SW480 (cell line): Measurements from ENCODE around the gene CCDC17.
"Not testable (repeated sequence)": the region's sequence is repeated elsewhere in the genome, so short reads cannot be mapped to it uniquely, and the experiment has no call there.

Experiments used
- DNase-seq: peaks from one replicate; pipeline ENCODE4 v3.0.0-alpha.2; 2016; ENCODE audit warnings: low spot score

Gene CCDC17

GRCh38 chr1:45621895-45622523 lies 1.8 kb downstream of the CCDC17 start:
- DNase-seq: no peak

DNA sequence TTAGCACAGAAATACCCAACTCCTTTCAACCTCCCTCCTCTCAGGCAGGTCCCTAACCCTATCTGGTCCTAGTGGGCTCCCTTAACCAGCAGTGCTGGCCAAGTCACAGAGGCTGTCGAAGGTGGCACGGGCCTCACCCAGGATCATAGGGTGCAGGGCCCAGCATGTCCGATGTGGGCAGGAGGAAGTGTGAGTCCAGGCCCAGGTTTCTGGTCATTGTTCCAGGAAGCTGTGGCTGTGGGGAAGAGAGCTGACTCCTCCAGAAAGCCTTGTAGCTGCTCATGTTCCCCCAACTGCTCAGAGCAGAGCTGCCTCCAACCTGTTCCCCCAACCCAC lies 2.4 kb downstream of the CCDC17 start:
- no peak for DNase-seq

- DNase-seq: no peak
Measured at GRCh38 chr1:45620588-45621500, 3.0 kb downstream of the CCDC17 start.

GRCh38 chr1:45619149-45619921 lies 4.5 kb downstream of the CCDC17 start:
- no peak for DNase-seq

DNA sequence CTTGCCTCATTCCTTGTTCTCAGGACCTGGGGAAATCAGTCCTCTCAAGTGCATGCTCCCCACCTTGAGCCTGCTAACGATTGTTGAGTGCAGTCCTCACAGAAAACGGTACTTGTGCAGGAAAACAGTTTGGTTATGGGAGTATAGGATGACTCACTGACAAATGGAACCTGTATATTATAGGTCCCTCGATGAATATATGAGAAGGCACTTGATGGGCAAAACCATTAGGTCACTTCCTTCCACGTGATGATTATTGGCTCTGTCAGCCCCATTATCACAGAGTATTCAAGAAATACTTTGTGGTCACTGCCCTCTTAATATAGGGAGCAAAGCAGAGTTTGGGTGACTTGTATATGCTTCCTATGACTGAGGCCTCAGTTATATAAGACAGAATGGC lies 6.2 kb downstream of the CCDC17 start:
- DNase-seq: no peak

DNA sequence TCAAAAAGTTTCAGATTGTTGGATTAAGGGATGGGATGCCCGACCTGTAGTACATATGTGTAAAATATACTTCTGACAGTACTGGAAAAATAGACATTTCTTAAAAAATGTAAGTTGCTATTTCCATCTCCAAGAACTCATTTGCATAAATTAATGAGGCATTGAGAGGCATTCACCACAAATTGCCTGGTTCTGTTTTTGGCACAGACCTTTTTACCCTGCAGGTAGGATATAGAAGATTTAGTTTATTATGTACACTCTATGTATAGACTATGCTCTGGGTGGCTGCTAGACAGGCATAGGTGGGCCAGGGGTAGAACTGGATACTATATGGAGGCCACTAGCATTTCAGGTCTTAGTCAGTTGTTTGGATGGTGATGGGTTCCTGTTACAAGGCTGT lies 8.0 kb downstream of the CCDC17 start:
- no peak for DNase-seq

DNA sequence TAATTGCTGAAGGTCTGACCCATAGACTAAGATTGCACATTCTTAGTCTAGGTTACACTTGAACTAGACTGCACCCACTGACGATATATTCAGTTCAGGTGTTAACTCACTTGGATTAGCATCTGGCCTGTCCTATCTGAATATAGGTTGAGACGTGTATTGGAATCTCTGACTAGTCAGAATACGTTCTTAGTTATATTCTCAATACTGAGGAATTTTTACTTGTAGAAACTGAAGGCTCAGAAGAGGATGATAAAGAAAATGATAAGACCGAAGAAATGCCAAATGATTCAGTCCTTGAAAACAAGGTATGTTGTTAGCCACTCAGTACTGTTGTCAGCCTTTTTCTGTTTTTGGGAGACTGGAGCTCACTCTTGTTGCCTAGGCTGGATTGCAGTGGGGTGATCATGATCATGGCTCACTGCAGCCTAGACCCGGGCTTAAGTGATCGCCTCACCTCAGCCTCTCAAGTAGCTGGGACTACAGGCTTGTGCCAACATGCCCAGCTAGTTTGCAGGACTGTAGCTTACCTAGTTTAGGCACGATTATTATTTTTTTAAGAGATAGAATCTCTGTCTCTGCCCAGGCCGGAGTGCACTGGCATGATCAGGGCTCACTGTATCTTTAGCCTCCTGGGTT lies 10.8 kb downstream of the CCDC17 start:
- no peak for DNase-seq

DNA sequence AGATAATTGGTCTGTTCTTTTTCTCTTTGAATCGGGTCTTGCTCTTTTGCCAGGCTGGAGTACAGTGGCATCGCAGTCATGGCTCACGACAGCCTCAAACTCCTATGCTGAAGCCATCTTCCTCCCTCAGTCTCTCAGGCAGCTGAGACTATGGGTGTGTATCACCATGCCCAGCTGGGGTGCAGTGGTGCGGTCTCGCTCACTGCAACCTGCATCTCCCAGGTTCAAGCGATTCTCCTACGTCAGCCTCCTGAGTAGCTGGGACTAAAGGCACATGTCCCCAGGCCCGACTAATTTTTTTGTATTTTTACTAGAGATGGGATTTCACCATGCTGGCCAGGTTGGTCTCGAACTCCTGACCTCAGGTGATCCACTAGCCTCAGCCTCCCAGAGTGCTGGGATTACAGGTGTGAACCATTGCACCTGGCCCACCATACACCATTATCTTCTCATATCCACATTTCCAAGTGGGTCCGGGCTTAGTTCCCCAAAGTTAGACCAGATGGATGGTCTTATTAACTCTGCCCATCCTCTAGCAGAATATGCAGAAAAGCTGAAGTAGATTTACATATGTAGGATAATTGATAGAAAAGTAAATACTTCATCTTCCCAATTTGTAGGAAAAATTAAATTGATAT lies 13.1 kb downstream of the CCDC17 start:
- DNase-seq: no peak

DNA sequence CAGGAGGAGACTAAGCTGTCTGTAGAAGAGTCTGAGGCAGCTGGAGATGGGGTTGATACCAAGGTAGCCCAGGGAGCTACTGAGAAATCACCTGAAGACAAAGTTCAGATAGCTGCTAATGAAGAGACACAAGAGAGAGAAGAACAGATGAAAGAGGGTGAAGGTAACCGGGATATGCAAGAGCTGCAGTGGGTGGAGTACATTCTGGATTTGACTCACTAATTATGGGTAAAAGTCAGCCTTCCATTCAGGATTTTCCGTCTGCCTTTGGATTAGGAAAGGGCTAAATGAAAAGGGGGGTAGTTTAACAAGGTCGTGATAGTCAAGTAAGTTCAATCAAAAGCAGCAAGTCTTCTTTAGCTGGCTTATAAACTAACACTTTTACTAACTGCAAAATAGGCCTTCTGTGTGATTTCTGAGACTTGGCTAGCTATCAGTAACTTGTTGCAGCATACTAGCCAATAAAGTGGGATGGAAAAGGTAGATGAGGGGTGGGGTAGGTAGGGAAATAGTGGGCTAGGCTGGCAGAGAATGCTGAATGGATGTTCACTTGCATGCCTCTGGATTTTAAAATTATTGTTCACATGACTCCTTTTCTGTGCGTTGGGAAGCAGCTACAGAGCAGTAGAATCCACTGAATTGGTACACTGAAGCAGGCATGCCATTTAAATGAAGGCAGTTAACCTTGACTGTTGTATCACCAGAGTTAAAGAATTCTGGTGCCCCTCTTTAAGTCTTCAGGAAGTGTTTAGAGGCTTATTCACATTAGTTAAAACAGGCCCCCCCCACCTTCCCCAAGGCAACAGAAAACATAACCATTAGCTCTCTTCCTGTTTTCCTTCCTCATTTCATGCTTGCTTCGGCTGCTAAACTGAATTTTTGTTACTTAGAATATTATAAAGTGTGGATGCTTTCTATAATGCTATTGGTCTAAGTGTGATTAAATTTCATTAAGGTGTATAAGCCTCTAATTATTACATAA lies 15.4 kb downstream of the CCDC17 start:
- DNase-seq: no peak

DNA sequence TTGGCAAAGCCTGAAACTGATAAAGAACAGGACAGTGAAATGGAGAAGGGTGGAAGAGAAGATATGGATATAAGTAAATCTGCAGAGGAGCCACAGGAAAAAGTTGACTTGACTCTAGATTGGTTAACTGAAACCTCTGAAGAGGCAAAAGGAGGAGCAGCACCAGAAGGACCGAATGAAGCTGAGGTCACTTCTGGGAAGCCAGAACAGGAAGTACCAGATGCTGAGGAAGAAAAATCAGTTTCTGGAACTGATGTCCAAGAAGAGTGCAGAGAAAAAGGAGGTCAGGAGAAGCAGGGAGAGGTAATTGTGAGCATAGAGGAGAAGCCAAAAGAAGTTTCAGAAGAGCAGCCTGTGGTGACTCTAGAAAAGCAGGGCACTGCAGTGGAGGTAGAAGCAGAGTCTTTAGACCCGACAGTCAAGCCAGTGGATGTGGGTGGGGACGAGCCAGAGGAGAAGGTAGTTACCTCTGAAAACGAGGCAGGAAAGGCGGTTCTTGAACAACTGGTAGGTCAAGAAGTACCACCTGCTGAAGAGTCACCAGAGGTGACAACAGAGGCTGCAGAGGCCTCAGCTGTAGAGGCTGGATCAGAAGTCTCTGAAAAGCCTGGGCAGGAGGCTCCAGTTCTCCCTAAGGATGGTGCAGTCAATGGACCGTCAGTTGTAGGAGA lies 16.3 kb downstream of the CCDC17 start:
- no peak for DNase-seq

GRCh38 chr1:45604239-45604638 lies 19.6 kb downstream of the CCDC17 start:
- DNase-seq: no peak

GRCh38 chr1:45596765-45597164 lies 27.1 kb downstream of the CCDC17 start:
- not testable (repeated sequence) for DNase-seq

DNA sequence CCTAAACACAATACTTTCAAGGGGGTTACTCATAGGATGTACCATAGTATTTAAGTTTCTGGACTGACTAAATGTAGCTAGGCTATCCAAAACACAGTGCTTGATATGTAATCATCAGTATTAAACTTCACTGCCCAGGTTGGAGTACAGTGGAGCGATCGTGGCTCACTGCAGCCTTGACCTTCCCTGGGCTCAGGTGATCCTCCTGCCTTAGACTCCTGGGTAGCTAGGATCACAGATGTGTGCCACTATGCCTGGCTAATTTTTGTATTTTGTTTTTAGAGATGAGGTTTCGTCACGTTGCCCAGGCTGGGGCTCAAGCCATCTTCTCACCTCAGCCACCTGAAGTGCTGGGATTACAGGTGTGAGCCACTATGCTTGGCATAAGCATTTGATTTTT lies 29.4 kb downstream of the CCDC17 start:
- DNase-seq: no peak

- no peak for DNase-seq
Measured at GRCh38 chr1:45589861-45590260, 34.0 kb downstream of the CCDC17 start.

GRCh38 chr1:45586769-45587168 lies 37.1 kb downstream of the CCDC17 start:
- DNase-seq: no peak

DNA sequence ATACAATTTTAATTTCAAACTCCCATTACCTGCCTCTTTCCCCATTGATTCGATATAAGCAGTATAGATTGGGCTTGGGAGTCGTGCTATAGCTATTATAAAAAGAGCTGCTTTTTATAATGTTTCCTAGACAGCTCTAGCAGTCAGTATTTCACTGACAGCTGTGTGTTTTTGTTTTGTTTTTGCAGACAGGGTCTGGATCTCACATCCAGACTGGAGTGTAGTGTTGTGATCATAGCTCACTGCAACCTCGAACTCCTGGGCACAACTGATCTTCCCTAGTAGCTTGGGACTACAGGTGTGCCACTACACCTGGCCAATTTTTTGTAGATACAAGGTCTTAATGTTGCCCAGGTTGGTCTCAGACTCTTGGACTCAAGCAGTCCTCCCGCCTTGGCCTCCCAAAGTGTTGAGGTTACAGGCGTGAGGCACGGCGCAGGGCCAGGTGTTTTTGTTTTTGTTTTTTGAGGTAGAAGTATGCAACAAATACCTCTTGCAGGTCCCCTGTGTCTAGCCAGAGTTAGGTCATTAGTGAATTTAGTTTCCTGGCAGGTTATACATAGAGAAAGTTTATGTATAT lies 38.3 kb downstream of the CCDC17 start:
- DNase-seq: no peak

- DNase-seq: no peak
Measured at GRCh38 chr1:45585110-45585426, 38.8 kb downstream of the CCDC17 start.

DNA sequence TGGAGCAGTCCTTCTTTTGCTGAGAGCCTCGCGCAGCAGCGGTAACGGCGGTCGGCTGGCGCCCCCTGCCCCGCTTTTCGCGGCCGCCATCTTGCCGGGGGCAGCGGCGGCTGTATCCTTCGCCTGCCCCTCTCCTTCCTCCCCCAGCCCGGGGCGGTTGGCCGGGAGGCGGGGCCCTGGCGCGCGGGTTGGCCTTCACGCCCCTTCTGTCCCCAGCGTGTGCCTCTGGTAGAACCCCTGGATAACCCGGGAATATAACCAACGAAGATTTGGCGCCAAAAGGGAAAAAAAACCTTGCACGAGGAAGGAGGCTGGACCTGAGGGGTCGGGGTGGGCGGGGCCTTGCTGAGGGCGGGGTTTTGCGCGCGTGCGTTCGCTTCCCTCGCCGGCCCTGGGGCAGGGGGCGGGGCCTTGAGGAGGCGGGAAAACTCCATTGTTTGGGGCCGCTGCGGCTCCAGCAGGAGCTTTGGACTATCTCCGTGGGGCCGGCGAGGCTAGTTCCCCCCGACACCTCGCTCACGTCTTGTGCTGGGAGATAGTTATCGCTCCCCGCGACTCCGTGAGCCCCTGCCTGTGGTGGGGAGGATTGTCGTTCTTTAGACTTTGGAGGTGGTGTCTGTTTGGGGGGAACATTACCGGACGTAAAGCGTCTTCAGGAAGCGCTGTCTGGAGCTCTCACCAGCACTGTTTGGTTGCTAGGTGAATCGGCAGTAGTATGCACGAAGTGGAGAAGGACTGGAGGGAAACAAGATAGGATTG lies 39.3 kb downstream of the CCDC17 start:
- DNase-seq: peak; percentile 79

DNA sequence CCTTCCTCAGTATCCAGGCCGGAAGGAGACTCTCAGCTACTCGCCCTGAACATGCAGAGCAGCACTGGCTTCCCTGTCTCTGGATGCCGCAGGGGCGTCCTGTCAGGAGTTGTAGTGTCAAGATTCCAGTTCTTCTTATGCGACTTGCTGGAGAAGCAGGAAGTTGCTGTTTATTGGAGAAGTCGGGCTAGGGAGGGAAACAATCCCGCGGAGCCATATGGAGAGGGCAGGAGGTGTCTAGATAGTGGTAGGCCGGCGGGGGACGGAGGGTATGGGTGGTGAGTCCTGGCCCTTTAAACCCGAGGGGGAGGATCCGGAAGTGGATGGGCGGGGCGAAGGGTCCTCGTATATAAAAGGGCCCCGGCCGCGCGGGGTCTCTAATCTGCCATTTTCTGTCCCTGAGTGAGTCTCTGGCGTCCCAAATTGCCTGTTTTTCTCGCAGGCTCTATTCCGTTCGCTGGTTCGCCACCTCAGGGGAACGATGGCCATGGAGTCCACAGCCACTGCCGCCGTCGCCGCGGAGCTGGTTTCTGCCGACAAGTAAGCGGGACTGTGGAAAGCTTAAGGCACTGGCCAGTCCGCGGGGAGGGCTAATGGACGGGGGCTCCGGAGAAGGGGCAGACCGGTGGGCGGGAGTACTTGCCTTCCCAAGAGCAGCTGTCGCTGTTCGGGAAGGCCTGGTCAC lies 40.0 kb downstream of the CCDC17 start, which contains the start of gene NASP:
Gene NASP (plus strand): TSS at position 376 of the 685 bp plus-strand sequence. CDS start 106 bp downstream, at position 482.
- DNase-seq: peak; percentile 76
